Esophagus (tissue), 2 donors: ENCODE measurements around the gene TOM1L2. TPM values are rescaled to one million over a fixed set of nuclear protein-coding genes. Genes with fewer than 3 reads are reported as not detected.
"Not testable (repeated sequence)": the region's sequence is repeated elsewhere in the genome, so short reads cannot be mapped to it uniquely, and the experiment has no call there.

Experiments
- H3K27ac ChIP-seq, 2 donors: one replicate each; pipeline ENCODE4 v1.5.1; 2013; ENCODE audit warnings: low read depth in 2 of 2, mild to moderate bottlenecking in 2 of 2, inconsistent platforms in 1 of 2, low read length in 1 of 2, moderate library complexity in 1 of 2
- H3K27me3 ChIP-seq, 2 donors: one replicate each; pipeline ENCODE4 v1.6.1; 2013; ENCODE audit warnings: low read length in 2 of 2, control low read depth in 1 of 2, mild to moderate bottlenecking in 1 of 2; ENCODE audit not compliant: insufficient read depth in 2 of 2, control insufficient read depth in 1 of 2
- H3K36me3 ChIP-seq, 2 donors: one replicate each; pipeline ENCODE4 v1.6.1; 2013; ENCODE audit warnings: low read length in 1 of 2; ENCODE audit not compliant: control insufficient read depth in 2 of 2, insufficient read depth in 2 of 2
- H3K4me1 ChIP-seq, 2 donors: one replicate each; pipeline ENCODE4 v1.6.1; 2013; ENCODE audit warnings: low read length in 1 of 2; ENCODE audit not compliant: control insufficient read depth in 2 of 2, insufficient read depth in 2 of 2
- H3K4me3 ChIP-seq, 2 donors: one replicate each; pipeline ENCODE4 v1.5.1; 2013; ENCODE audit warnings: low read length in 2 of 2, mild to moderate bottlenecking in 2 of 2, low read depth in 1 of 2, moderate library complexity in 1 of 2
- H3K9me3 ChIP-seq, 2 donors: one replicate each; pipeline ENCODE4 v1.6.1; 2013; ENCODE audit warnings: mild to moderate bottlenecking in 2 of 2, low read depth in 1 of 2, low read length in 1 of 2, moderate library complexity in 1 of 2; ENCODE audit not compliant: control insufficient read depth in 2 of 2, insufficient read depth in 1 of 2
- WGBS, 2 donors: extraction: QIAGEN DNeasy Blood & Tissue Kit; methylation state at CpG; one replicate each; pipeline ENCODE4 v1.1.7; 2013; 5-methylcytosine and 5-hydroxymethylcytosine counted together
- polyA plus RNA-seq, 2 donors: library from polyadenylated mRNA; stranded (reverse); fragments of 200-250 nt; gene quantifications; one replicate each; pipeline ENCODE4 v1.2.3, GENCODE V29; 2013
- donor health status: healthy with polysubstance abuse.
- donor health status: Bipolar disorder and iron deficiency.

The TOM1L2 gene
- polyA plus RNA-seq, 2 donors: 49.9 to 83.2 TPM

GRCh38 chr17:17809531-17810083 is 162.6 kb downstream of the TOM1L2 start:
- WGBS, 2 donors: 45 to 58% methylated on average over 47 to 52 of the region's 52 CpGs
- Histone ChIP-seq H3K27me3 (no peaks in the 10 kb centered on the region), H3K36me3 (peaks cover 0 to 37% of the 10 kb centered on the region in 2 donors), H3K27ac (peak overlapping the region; percentile 34 to 68), H3K4me1 (peaks cover 4 to 27% of the 10 kb centered on the region in 2 donors), H3K4me3 (peak overlapping the region in 1 of 2 donors; percentile 14), H3K9me3 (no peaks in the 10 kb centered on the region)

GRCh38 chr17:17808706-17809432 is 163.3 kb downstream of the TOM1L2 start:
- H3K36me3 ChIP-seq: peaks cover 0 to 30% of the 10 kb centered on the region in 2 donors
- 35 to 52% methylated on average over 15 of the region's 15 CpGs for WGBS, 2 donors
- H3K27me3 ChIP-seq: no peaks in the 10 kb centered on the region
- peaks cover 4 to 25% of the 10 kb centered on the region in 2 donors for H3K4me1 ChIP-seq
- H3K27ac ChIP-seq: peak overlapping the region in 1 of 2 donors; percentile 46
- H3K9me3 ChIP-seq: no peaks in the 10 kb centered on the region
- H3K4me3 ChIP-seq: no peak overlapping the region

- not testable (repeated sequence) for H3K27me3 ChIP-seq, H3K4me3 ChIP-seq, H3K9me3 ChIP-seq
- H3K36me3 ChIP-seq: peaks cover 0 to 26% of the 10 kb centered on the region in 2 donors
- H3K4me1 ChIP-seq: peaks cover 4 to 25% of the 10 kb centered on the region in 2 donors
- H3K27ac ChIP-seq: peak overlapping the region in 1 of 2 donors; percentile 46
- WGBS, 2 donors: 96 to 98% methylated on average over 5 of the region's 5 CpGs
Observed at GRCh38 chr17:17808200-17808599, 164.0 kb downstream of the TOM1L2 start.

GRCh38 chr17:17807440-17807839 is 164.8 kb downstream of the TOM1L2 start:
- H3K4me1 ChIP-seq: peaks cover under 1 to 22% of the 10 kb centered on the region in 2 donors
- WGBS, 2 donors: 67 to 68% methylated on average over 5 of the region's 5 CpGs
- peaks cover 0 to 19% of the 10 kb centered on the region in 2 donors for H3K36me3 ChIP-seq
- no peak overlapping the region for H3K4me3 ChIP-seq
- H3K9me3 ChIP-seq: no peaks in the 10 kb centered on the region
- peak overlapping the region in 1 of 2 donors; percentile 5 for H3K27ac ChIP-seq
- H3K27me3 ChIP-seq: no peaks in the 10 kb centered on the region

- no peaks in the 10 kb centered on the region for H3K9me3 ChIP-seq
- 79 to 80% methylated on average over 17 of the region's 17 CpGs for WGBS, 2 donors
Observed at GRCh38 chr17:17806611-17807274, 165.5 kb downstream of the TOM1L2 start.

GRCh38 chr17:17806035-17806434 is 166.2 kb downstream of the TOM1L2 start:
- 86 to 89% methylated on average over 4 of the region's 4 CpGs for WGBS, 2 donors
- no peaks in the 10 kb centered on the region for H3K9me3 ChIP-seq
- H3K4me1 ChIP-seq: peaks cover 0 to 16% of the 10 kb centered on the region in 2 donors
- peaks cover 0 to 15% of the 10 kb centered on the region in 2 donors for H3K36me3 ChIP-seq
- no peak overlapping the region for H3K4me3 ChIP-seq
- H3K27ac ChIP-seq: no peak overlapping the region
- H3K27me3 ChIP-seq: no peaks in the 10 kb centered on the region

More at GRCh38 chr17:17806611-17807274, 165.5 kb downstream of the TOM1L2 start:
- peaks cover 0 to 18% of the 10 kb centered on the region in 2 donors for H3K36me3 ChIP-seq
- H3K27me3 ChIP-seq: no peaks in the 10 kb centered on the region
- H3K4me3 ChIP-seq: no peak overlapping the region
- H3K4me1 ChIP-seq: peaks cover 0 to 17% of the 10 kb centered on the region in 2 donors
- no peak overlapping the region for H3K27ac ChIP-seq

- 56 to 65% methylated on average over 9 of the region's 9 CpGs for WGBS, 2 donors
- no peak overlapping the region for H3K27ac ChIP-seq
- peaks cover 0 to 16% of the 10 kb centered on the region in 2 donors for H3K36me3 ChIP-seq
- H3K27me3 ChIP-seq: no peaks in the 10 kb centered on the region
- peaks cover 0 to 16% of the 10 kb centered on the region in 2 donors for H3K4me1 ChIP-seq
- H3K9me3 ChIP-seq: no peaks in the 10 kb centered on the region
- no peak overlapping the region for H3K4me3 ChIP-seq
Observed at GRCh38 chr17:17805575-17805974, 166.6 kb downstream of the TOM1L2 start.

GRCh38 chr17:17804007-17804406 is 168.2 kb downstream of the TOM1L2 start:
- WGBS, 2 donors: 86 to 89% methylated on average over 3 of the region's 3 CpGs
- Histone ChIP-seq H3K36me3 (peaks cover 0 to 25% of the 10 kb centered on the region in 2 donors), H3K9me3 (no peaks in the 10 kb centered on the region), H3K27me3 (no peaks in the 10 kb centered on the region), H3K4me1 (peaks cover 3 to 13% of the 10 kb centered on the region in 2 donors), H3K27ac (no peak overlapping the region), H3K4me3 (no peak overlapping the region)

GRCh38 chr17:17801800-17802481 is 170.3 kb downstream of the TOM1L2 start:
- WGBS, 2 donors: 90% methylated on average over 13 of the region's 13 CpGs
- Histone ChIP-seq H3K27ac (no peak overlapping the region), H3K4me3 (no peak overlapping the region), H3K36me3 (peaks cover under 1 to 42% of the 10 kb centered on the region in 2 donors), H3K4me1 (peaks cover 3% of the 10 kb centered on the region in 2 donors), H3K27me3 (no peaks in the 10 kb centered on the region), H3K9me3 (no peaks in the 10 kb centered on the region)
